Measurements from ENCODE around the gene BIN1. TPM values are rescaled to one million over a fixed set of nuclear protein-coding genes. Genes with fewer than 3 reads are reported as not detected.

BIN1 gene, protein sequence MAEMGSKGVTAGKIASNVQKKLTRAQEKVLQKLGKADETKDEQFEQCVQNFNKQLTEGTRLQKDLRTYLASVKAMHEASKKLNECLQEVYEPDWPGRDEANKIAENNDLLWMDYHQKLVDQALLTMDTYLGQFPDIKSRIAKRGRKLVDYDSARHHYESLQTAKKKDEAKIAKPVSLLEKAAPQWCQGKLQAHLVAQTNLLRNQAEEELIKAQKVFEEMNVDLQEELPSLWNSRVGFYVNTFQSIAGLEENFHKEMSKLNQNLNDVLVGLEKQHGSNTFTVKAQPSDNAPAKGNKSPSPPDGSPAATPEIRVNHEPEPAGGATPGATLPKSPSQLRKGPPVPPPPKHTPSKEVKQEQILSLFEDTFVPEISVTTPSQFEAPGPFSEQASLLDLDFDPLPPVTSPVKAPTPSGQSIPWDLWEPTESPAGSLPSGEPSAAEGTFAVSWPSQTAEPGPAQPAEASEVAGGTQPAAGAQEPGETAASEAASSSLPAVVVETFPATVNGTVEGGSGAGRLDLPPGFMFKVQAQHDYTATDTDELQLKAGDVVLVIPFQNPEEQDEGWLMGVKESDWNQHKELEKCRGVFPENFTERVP
- 10 to 100 TPM; 33.3 to 39.7 (median 38.4) TPM for total RNA-seq

DNA sequence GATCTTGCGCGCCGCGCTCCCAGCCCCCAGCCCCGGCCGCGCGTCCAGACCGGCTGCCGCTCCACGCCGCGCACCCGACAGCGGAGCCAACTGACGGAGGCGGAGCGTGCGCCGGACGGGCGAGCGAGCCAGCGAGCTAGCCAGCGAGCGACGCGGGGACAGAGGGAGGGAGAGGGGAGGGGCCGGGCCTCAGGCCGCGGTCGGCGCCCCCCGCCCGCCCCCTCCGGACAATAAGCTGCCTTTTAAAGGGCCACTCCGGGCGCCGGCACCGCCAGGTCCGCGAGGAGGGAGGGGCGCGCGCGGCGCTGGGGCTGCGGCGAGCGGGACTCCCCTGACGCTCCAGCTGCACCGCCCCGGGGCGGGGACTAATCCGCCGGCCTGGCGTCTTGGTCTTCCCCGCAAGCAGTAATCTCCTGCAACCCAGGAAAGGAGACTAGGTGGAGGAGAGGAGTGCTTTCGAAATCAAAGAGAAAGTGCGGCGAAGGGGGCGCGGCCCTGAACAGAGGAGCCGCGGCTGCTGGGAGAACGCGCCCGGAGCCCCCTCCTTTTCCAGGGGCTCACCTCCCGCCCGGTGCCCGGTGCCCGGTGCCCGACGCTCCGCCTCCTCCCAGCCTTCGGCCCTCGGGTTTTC is at the start of gene BIN1:
Gene BIN1, minus strand, starts transcription at position 164 of the 631 bp plus-strand sequence. CDS start 211 bp downstream, outside the sequence.
- 0% methylated on average over 56 of the region's 77 CpGs; no CpG with 5 or more reads in 1 of the 2 donors for WGBS, 2 donors (ENCODE audit: low coverage in 1 of 2)
- DNase-seq: peak; percentile 86
- no peak for TF ChIP-seq EP300 (IDR thresholded peaks at IDR 0.05; ENCODE audit: low read depth)
- TF ChIP-seq POLR2A (IDR thresholded peaks at IDR 0.05): peak; percentile 55
- TF ChIP-seq, protein P1, sequence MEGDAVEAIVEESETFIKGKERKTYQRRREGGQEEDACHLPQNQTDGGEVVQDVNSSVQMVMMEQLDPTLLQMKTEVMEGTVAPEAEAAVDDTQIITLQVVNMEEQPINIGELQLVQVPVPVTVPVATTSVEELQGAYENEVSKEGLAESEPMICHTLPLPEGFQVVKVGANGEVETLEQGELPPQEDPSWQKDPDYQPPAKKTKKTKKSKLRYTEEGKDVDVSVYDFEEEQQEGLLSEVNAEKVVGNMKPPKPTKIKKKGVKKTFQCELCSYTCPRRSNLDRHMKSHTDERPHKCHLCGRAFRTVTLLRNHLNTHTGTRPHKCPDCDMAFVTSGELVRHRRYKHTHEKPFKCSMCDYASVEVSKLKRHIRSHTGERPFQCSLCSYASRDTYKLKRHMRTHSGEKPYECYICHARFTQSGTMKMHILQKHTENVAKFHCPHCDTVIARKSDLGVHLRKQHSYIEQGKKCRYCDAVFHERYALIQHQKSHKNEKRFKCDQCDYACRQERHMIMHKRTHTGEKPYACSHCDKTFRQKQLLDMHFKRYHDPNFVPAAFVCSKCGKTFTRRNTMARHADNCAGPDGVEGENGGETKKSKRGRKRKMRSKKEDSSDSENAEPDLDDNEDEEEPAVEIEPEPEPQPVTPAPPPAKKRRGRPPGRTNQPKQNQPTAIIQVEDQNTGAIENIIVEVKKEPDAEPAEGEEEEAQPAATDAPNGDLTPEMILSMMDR (IDR thresholded peaks at IDR 0.05): no peak
- TF ChIP-seq POLR2AphosphoS5 (IDR thresholded peaks at IDR 0.05): peak; percentile 54 to 92 (median 83)
- in situ Hi-C loops (cut with MboI; ENCODE audit: low pct_ligation_motif_present in 1 of 4, low pct_unique_long_range_greater_than_20kb in 1 of 4, low sequenced_read_pairs in 3 of 4) (no loop called here), intact Hi-C loops (cut with DNase I; ENCODE audit: low total_unique reads) (no loop called here)
- peaks cover 14 to 28% (median 21%) of the 10 kb centered on the region in 4 donors for H3K4me1 ChIP-seq
- H3K9me3 ChIP-seq: no peaks in the 10 kb centered on the region
- H3K4me3 ChIP-seq: peak within 1 kb of the TSS; percentile 61 to 86 (median 75)
- H3K27ac ChIP-seq: peak within 1 kb of the TSS; percentile 88 to 90 (median 90)
- H3K36me3 ChIP-seq: no peaks in the 10 kb centered on the region
- H3K27me3 ChIP-seq: no peaks in the 10 kb centered on the region

DNA sequence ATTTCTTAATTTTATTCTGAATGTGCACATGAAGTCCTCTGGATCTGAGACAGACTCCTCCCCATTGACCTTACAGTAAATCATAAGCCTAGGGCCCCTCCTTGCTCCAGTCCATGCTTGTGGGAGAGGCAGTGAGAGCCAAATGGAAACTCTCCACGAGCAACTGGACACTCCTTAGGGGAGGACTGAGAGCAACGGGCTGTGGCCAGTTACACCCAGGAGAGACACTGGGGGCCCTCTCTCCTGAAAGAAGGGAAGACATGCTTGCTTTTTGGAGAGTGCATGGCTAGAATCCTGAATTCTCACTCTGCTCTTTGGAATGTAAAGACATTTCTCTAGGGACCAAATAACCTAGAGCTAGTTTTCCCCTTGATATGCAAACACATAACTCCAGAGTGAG is 49.0 kb upstream of the BIN1 start:
- no peak for DNase-seq
- no peak overlapping the region for H3K27ac ChIP-seq
- in situ Hi-C loops (cut with MboI; ENCODE audit: low pct_ligation_motif_present in 1 of 4, low pct_unique_long_range_greater_than_20kb in 1 of 4, low sequenced_read_pairs in 3 of 4): no loop called here

GRCh38 chr2:127155028-127155581 is 48.2 kb upstream of the BIN1 start:
- peak overlapping the region in 1 of 4 donors; percentile 10 for H3K27ac ChIP-seq
- H3K4me3 ChIP-seq: no peak overlapping the region
- WGBS, 2 donors (ENCODE audit: low coverage in 1 of 2): 60 to 76% methylated on average over 2 to 7 of the region's 7 CpGs
- in situ Hi-C loops (cut with MboI; ENCODE audit: low pct_ligation_motif_present in 1 of 4, low pct_unique_long_range_greater_than_20kb in 1 of 4, low sequenced_read_pairs in 3 of 4): no loop called here
- TF ChIP-seq EP300 (IDR thresholded peaks at IDR 0.05; ENCODE audit: low read depth): no peak
- TF ChIP-seq, protein P1 (IDR thresholded peaks at IDR 0.05): no peak
- no peak for TF ChIP-seq POLR2A (IDR thresholded peaks at IDR 0.05)
- TF ChIP-seq POLR2AphosphoS5 (IDR thresholded peaks at IDR 0.05): no peak
- no peaks in the 10 kb centered on the region for H3K4me1 ChIP-seq
- intact Hi-C loops (cut with DNase I; ENCODE audit: low total_unique reads): no loop called here
- no peak for DNase-seq
- no peaks in the 10 kb centered on the region for H3K27me3 ChIP-seq
- H3K36me3 ChIP-seq: no peaks in the 10 kb centered on the region
- peaks cover 0 to 4% of the 10 kb centered on the region in 2 donors for H3K9me3 ChIP-seq

More for the DNA sequence above, 49.0 kb upstream of the BIN1 start:
- WGBS, 2 donors (ENCODE audit: low coverage in 1 of 2): 15 to 41% methylated on average over 2 of the region's 2 CpGs
- no peaks in the 10 kb centered on the region for H3K4me1 ChIP-seq
- TF ChIP-seq POLR2A (IDR thresholded peaks at IDR 0.05) (no peak), POLR2AphosphoS5 (IDR thresholded peaks at IDR 0.05) (no peak), EP300 (IDR thresholded peaks at IDR 0.05; ENCODE audit: low read depth) (no peak)
- TF ChIP-seq, protein P1 (IDR thresholded peaks at IDR 0.05): no peak
- H3K27me3 ChIP-seq: no peaks in the 10 kb centered on the region
- H3K9me3 ChIP-seq: peaks cover 0 to 3% of the 10 kb centered on the region in 2 donors
- H3K36me3 ChIP-seq: no peaks in the 10 kb centered on the region
- no peak overlapping the region for H3K4me3 ChIP-seq
- intact Hi-C loops (cut with DNase I; ENCODE audit: low total_unique reads): no loop called here

- Histone ChIP-seq H3K4me3 (no peak overlapping the region), H3K4me1 (no peaks in the 10 kb centered on the region), H3K27me3 (no peaks in the 10 kb centered on the region), H3K9me3 (peaks cover 0 to 4% of the 10 kb centered on the region in 2 donors), H3K27ac (peak overlapping the region in 2 of 4 donors; percentile 8 to 38), H3K36me3 (no peaks in the 10 kb centered on the region)
- DNase-seq: no peak
- TF ChIP-seq, protein P1 (IDR thresholded peaks at IDR 0.05): no peak
- TF ChIP-seq POLR2A (IDR thresholded peaks at IDR 0.05) (no peak), POLR2AphosphoS5 (IDR thresholded peaks at IDR 0.05) (no peak), EP300 (IDR thresholded peaks at IDR 0.05; ENCODE audit: low read depth) (no peak)
- in situ Hi-C loops (cut with MboI; ENCODE audit: low pct_ligation_motif_present in 1 of 4, low pct_unique_long_range_greater_than_20kb in 1 of 4, low sequenced_read_pairs in 3 of 4) (no loop called here), intact Hi-C loops (cut with DNase I; ENCODE audit: low total_unique reads) (no loop called here)
- 91 to 92% methylated on average over 2 to 4 of the region's 4 CpGs for WGBS, 2 donors (ENCODE audit: low coverage in 1 of 2)
Observed at GRCh38 chr2:127154396-127154795, 47.4 kb upstream of the BIN1 start.

All from transverse colon (tissue), 4 donors.